Amygdala (tissue), 56 donors: ENCODE measurements around the gene NHLH2.

ENCODE experiments used
- DNase-seq, 56 donors: peaks; one replicate each; lab custom pipeline; 2025; lab: John Stamatoyannopoulos, UW

NHLH2 gene

GRCh38 chr1:115839029-115839678 is 1.8 kb downstream of the NHLH2 start:
- peak in 26 of 56 donors; percentile 16 to 62 (median 34) for DNase-seq

GRCh38 chr1:115838431-115839028 is 2.4 kb downstream of the NHLH2 start:
- DNase-seq: peak in 18 of 56 donors; percentile 9 to 76 (median 48)

- peak in 16 of 56 donors; percentile 6 to 72 (median 46) for DNase-seq
Measured at GRCh38 chr1:115837740-115838421, 3.0 kb downstream of the NHLH2 start.

- no peak for DNase-seq
Measured at GRCh38 chr1:115837341-115837739, 3.6 kb downstream of the NHLH2 start.

- peak in 2 of 56 donors; percentile 2 to 4 for DNase-seq
Measured at GRCh38 chr1:115833856-115834255, 7.1 kb downstream of the NHLH2 start.

GRCh38 chr1:115832651-115833050 is 8.3 kb downstream of the NHLH2 start:
- no peak for DNase-seq

GRCh38 chr1:115830963-115831362 is 10.0 kb downstream of the NHLH2 start:
- DNase-seq: no peak

- no peak for DNase-seq
Measured at GRCh38 chr1:115829947-115830346, 11.0 kb downstream of the NHLH2 start.

- peak in 16 of 56 donors; percentile 8 to 50 (median 24) for DNase-seq
Measured at GRCh38 chr1:115829023-115829674, 11.8 kb downstream of the NHLH2 start.

GRCh38 chr1:115828101-115829022 is 12.6 kb downstream of the NHLH2 start:
- peak in 11 of 56 donors; percentile 6 to 72 (median 23) for DNase-seq

GRCh38 chr1:115827452-115828044 is 13.4 kb downstream of the NHLH2 start:
- no peak for DNase-seq

GRCh38 chr1:115826628-115827027 is 14.3 kb downstream of the NHLH2 start:
- no peak for DNase-seq

- no peak for DNase-seq
Measured at GRCh38 chr1:115822117-115822516, 18.8 kb downstream of the NHLH2 start.

GRCh38 chr1:115815694-115816093 is 25.2 kb downstream of the NHLH2 start:
- DNase-seq: no peak

GRCh38 chr1:115814685-115815398 is 26.1 kb downstream of the NHLH2 start:
- DNase-seq: no peak

GRCh38 chr1:115813727-115814126 is 27.2 kb downstream of the NHLH2 start:
- no peak for DNase-seq

GRCh38 chr1:115811140-115811828 is 29.6 kb downstream of the NHLH2 start:
- no peak for DNase-seq

GRCh38 chr1:115810609-115811008 is 30.3 kb downstream of the NHLH2 start:
- no peak for DNase-seq
